ENCODE data around the gene AGAP1. TPM values are rescaled to one million over a fixed set of nuclear protein-coding genes. Genes with fewer than 3 reads are reported as not detected.

AGAP1 gene
- polyA plus RNA-seq, 2 of the 4 experiments (the other 2 are of a cell fraction): 20.2 to 21.9 TPM

DNA sequence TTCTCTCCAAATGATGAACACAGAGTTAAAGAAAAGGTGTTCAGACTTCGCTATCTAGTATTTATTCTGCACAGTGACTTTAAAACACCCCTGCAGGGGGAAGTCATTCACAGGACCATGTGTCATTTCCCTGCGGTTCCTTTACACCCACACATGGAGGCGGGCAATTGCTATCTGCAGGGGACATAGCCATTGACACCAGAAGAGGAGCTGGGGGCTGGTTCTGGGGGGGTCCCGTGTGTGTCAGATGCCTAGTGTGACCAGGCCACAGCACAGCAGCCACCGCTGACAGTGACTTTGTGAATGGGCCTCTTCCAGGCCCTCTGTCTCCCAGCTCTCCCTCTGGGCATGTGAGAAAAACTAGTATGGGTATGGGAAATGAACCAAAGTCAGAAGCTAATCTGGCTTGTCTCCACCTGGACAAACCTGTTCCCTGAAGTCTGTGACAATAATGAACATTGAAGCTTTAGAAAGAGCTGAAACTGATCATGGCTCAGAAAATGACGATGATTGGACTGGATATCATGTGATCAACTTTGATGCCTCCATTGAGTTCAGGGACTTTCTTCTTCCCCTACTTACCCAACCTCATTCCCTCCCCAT lies 681.8 kb downstream of the AGAP1 start:
- FAIRE-seq (no peak), DNase-seq (ENCODE audit: low read depth in 1 of 2, low spot score in 1 of 2) (no peak), ATAC-seq (no peak)
- peaks cover 7% of the 10 kb centered on the region; the same call in 1 of the 3 replicates for H3K4me1 ChIP-seq
- no peak for TF ChIP-seq JUNB (IDR thresholded peaks at IDR 0.05)
- no peak overlapping the region for H3K4me3 ChIP-seq
- no peaks in the 10 kb centered on the region for H3K9me3 ChIP-seq
- ChIA-PET CTCF (interaction anchor here (0.6 to 11.9 kb wide), 12 partner anchors 13 to 758 kb away, joined by 3 to 222 read pairs (median 5); no protein-coding TSS in a partner anchor), POLR2A (no interaction called here)
- WGBS (ENCODE audit: missing lambda C conversion rate): 78% methylated on average over 6 of the region's 6 CpGs
- H3K27ac ChIP-seq: no peak overlapping the region
- H3K4me2 ChIP-seq: no peak overlapping the region

DNA sequence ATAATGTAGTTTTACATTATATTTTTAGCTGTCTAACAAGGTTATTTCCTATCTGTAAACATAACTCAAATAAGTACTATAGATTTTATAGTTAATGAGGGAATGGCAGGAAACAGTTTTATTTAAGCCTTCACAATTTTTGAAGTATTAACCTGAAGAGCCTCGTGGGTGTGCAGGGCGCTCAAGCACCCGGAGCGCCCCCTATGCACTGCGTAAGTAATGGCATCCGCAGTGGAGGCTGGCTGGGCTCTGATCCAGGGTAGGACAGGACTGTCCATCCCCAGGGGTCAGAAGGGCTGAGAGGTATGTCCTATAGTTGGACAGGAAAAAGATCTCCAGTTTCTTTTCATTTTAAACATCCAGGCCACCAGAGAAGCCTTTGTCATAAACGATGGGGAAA lies 682.6 kb downstream of the AGAP1 start:
- 13% methylated on average over 7 of the region's 7 CpGs for WGBS (ENCODE audit: missing lambda C conversion rate)
- H3K4me2 ChIP-seq: no peak overlapping the region
- ATAC-seq (peak in 1 of 2 experiments; percentile 26; a peak in 2 of 6 replicates), FAIRE-seq (no peak), DNase-seq (ENCODE audit: low read depth in 1 of 2, low spot score in 1 of 2) (peak; percentile 75 to 80)
- CTCF ChIA-PET: interaction anchor here (0.9 to 11.9 kb wide), 12 partner anchors 13 to 410 kb away, joined by 3 to 222 read pairs (median 7); no protein-coding TSS in a partner anchor
- no peak overlapping the region for H3K4me3 ChIP-seq
- TF ChIP-seq MAFK (IDR thresholded peaks at IDR 0.05; ENCODE audit: partially characterized antibody) (no peak), KDM1A (IDR thresholded peaks at IDR 0.05; ENCODE audit: low read depth) (no peak), RAD21 (conservative IDR thresholded peaks at IDR 0.05 in 1 of 2, IDR thresholded peaks at IDR 0.05 in 1 of 2) (peak; percentile 39 to 52), EHMT2 (IDR thresholded peaks at IDR 0.05; ENCODE audit: low read depth) (no peak), CBX8 (IDR thresholded peaks at IDR 0.05) (no peak)
- TF ChIP-seq, protein P1, sequence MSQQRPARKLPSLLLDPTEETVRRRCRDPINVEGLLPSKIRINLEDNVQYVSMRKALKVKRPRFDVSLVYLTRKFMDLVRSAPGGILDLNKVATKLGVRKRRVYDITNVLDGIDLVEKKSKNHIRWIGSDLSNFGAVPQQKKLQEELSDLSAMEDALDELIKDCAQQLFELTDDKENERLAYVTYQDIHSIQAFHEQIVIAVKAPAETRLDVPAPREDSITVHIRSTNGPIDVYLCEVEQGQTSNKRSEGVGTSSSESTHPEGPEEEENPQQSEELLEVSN (IDR thresholded peaks at IDR 0.05; ENCODE audit: borderline replicate concordance, low read depth): peak; percentile 33; the same call in 1 of the 2 replicates
- TF ChIP-seq, protein P2, sequence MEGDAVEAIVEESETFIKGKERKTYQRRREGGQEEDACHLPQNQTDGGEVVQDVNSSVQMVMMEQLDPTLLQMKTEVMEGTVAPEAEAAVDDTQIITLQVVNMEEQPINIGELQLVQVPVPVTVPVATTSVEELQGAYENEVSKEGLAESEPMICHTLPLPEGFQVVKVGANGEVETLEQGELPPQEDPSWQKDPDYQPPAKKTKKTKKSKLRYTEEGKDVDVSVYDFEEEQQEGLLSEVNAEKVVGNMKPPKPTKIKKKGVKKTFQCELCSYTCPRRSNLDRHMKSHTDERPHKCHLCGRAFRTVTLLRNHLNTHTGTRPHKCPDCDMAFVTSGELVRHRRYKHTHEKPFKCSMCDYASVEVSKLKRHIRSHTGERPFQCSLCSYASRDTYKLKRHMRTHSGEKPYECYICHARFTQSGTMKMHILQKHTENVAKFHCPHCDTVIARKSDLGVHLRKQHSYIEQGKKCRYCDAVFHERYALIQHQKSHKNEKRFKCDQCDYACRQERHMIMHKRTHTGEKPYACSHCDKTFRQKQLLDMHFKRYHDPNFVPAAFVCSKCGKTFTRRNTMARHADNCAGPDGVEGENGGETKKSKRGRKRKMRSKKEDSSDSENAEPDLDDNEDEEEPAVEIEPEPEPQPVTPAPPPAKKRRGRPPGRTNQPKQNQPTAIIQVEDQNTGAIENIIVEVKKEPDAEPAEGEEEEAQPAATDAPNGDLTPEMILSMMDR (IDR thresholded peaks at IDR 0.05): peak; percentile 74
- TF ChIP-seq, protein P3, sequence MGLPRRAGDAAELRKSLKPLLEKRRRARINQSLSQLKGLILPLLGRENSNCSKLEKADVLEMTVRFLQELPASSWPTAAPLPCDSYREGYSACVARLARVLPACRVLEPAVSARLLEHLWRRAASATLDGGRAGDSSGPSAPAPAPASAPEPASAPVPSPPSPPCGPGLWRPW (IDR thresholded peaks at IDR 0.05): no peak
- TF ChIP-seq, protein P4, sequence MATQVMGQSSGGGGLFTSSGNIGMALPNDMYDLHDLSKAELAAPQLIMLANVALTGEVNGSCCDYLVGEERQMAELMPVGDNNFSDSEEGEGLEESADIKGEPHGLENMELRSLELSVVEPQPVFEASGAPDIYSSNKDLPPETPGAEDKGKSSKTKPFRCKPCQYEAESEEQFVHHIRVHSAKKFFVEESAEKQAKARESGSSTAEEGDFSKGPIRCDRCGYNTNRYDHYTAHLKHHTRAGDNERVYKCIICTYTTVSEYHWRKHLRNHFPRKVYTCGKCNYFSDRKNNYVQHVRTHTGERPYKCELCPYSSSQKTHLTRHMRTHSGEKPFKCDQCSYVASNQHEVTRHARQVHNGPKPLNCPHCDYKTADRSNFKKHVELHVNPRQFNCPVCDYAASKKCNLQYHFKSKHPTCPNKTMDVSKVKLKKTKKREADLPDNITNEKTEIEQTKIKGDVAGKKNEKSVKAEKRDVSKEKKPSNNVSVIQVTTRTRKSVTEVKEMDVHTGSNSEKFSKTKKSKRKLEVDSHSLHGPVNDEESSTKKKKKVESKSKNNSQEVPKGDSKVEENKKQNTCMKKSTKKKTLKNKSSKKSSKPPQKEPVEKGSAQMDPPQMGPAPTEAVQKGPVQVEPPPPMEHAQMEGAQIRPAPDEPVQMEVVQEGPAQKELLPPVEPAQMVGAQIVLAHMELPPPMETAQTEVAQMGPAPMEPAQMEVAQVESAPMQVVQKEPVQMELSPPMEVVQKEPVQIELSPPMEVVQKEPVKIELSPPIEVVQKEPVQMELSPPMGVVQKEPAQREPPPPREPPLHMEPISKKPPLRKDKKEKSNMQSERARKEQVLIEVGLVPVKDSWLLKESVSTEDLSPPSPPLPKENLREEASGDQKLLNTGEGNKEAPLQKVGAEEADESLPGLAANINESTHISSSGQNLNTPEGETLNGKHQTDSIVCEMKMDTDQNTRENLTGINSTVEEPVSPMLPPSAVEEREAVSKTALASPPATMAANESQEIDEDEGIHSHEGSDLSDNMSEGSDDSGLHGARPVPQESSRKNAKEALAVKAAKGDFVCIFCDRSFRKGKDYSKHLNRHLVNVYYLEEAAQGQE (IDR thresholded peaks at IDR 0.05): no peak
- TF ChIP-seq, protein P5, sequence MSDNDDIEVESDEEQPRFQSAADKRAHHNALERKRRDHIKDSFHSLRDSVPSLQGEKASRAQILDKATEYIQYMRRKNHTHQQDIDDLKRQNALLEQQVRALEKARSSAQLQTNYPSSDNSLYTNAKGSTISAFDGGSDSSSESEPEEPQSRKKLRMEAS (IDR thresholded peaks at IDR 0.05): peak; percentile 39; the same call in 1 of the 2 replicates
- TF ChIP-seq, protein P6, sequence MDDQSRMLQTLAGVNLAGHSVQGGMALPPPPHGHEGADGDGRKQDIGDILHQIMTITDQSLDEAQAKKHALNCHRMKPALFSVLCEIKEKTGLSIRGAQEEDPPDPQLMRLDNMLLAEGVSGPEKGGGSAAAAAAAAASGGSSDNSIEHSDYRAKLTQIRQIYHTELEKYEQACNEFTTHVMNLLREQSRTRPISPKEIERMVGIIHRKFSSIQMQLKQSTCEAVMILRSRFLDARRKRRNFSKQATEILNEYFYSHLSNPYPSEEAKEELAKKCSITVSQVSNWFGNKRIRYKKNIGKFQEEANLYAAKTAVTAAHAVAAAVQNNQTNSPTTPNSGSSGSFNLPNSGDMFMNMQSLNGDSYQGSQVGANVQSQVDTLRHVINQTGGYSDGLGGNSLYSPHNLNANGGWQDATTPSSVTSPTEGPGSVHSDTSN (IDR thresholded peaks at IDR 0.05): no peak
- POLR2A ChIA-PET: no interaction called here
- no peak overlapping the region for H3K27ac ChIP-seq
- H3K9me3 ChIP-seq: no peaks in the 10 kb centered on the region
- H3K4me1 ChIP-seq: peaks cover 7% of the 10 kb centered on the region; the same call in 1 of the 3 replicates

DNA sequence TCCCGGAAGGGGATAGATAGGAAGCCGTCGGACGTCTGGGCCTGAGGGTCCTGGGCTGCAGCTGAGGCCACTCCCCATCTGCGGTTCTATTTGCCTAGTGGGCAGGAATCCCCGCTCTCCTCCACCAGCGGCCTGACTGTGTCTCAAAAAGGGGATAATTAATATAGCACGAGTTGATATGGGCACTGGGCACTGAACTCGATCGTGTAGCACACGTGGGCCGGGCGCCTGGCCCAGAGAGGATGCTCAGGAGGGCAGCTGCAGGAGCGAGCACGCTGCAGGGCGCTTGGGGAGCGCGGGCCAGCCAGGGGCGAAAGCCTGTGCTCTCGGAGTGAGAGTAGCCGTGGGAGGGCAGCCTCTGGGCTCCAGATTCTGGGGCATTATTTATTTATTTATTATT lies 683.1 kb downstream of the AGAP1 start:
- DNase-seq (ENCODE audit: low read depth in 1 of 2, low spot score in 1 of 2) (no peak), FAIRE-seq (no peak), ATAC-seq (no peak)
- WGBS (ENCODE audit: missing lambda C conversion rate): 91% methylated on average over 21 of the region's 21 CpGs
- Histone ChIP-seq H3K4me1 (peaks cover 7% of the 10 kb centered on the region; the same call in 1 of the 3 replicates), H3K9me3 (no peaks in the 10 kb centered on the region), H3K27ac (no peak overlapping the region; a peak in 1 of 6 replicates), H3K4me2 (no peak overlapping the region), H3K4me3 (no peak overlapping the region)
- ChIA-PET CTCF (interaction anchor here (0.7 to 11.9 kb wide), 26 partner anchors 9 to 909 kb away, joined by 3 to 222 read pairs (median 4); partner anchors contain the start of genes COPS8 and GBX2), POLR2A (interaction anchor here (1.9 kb wide), 1 partner anchor 9 kb away, joined by 10 read pairs; the partner anchor contains the start of gene GBX2)
- TF ChIP-seq JUNB (IDR thresholded peaks at IDR 0.05): no peak
- TF ChIP-seq ESRRA (IDR thresholded peaks at IDR 0.05; ENCODE audit: borderline replicate concordance, low read length): no peak
- no peak for TF ChIP-seq EP300 (IDR thresholded peaks at IDR 0.05)
- no peak for TF ChIP-seq CHD2 (IDR thresholded peaks at IDR 0.05; ENCODE audit: low read length, partially characterized antibody)
- TF ChIP-seq ZSCAN20 (CRISPR knock-in tag; IDR thresholded peaks at IDR 0.05): no peak
- TF ChIP-seq HOXA7 (CRISPR knock-in tag; IDR thresholded peaks at IDR 0.05): no peak
- no peak for TF ChIP-seq EHF (CRISPR knock-in tag; IDR thresholded peaks at IDR 0.05)
- no peak for TF ChIP-seq BHLHE40 (IDR thresholded peaks at IDR 0.05; ENCODE audit: low read depth, low read length)
- TF ChIP-seq JUN (IDR thresholded peaks at IDR 0.05): no peak
- TF ChIP-seq, protein P7, sequence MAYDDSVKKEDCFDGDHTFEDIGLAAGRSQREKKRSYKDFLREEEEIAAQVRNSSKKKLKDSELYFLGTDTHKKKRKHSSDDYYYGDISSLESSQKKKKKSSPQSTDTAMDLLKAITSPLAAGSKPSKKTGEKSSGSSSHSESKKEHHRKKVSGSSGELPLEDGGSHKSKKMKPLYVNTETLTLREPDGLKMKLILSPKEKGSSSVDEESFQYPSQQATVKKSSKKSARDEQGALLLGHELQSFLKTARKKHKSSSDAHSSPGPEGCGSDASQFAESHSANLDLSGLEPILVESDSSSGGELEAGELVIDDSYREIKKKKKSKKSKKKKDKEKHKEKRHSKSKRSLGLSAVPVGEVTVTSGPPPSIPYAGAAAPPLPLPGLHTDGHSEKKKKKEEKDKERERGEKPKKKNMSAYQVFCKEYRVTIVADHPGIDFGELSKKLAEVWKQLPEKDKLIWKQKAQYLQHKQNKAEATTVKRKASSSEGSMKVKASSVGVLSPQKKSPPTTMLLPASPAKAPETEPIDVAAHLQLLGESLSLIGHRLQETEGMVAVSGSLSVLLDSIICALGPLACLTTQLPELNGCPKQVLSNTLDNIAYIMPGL (CRISPR knock-in tag; IDR thresholded peaks at IDR 0.05; ENCODE audit: borderline replicate concordance): no peak
- no peak for TF ChIP-seq KDM5A (IDR thresholded peaks at IDR 0.05)
- no peak for TF ChIP-seq NPAS2 (CRISPR knock-in tag; IDR thresholded peaks at IDR 0.05; ENCODE audit: borderline replicate concordance)
- no peak for TF ChIP-seq POLR2A (IDR thresholded peaks at IDR 0.05; ENCODE audit: low read length)

Data from A549 (cell line).